ENCODE data around the gene NOL4. TPM values are rescaled to one million over a fixed set of nuclear protein-coding genes. Genes with fewer than 3 reads are reported as not detected.
A peak's percentile ranks its signal among the peaks of the same experiment; 100 is the strongest.
"Not testable (repeated sequence)": the region's sequence is repeated elsewhere in the genome, so short reads cannot be mapped to it uniquely, and the experiment has no call there.

Gene NOL4, protein sequence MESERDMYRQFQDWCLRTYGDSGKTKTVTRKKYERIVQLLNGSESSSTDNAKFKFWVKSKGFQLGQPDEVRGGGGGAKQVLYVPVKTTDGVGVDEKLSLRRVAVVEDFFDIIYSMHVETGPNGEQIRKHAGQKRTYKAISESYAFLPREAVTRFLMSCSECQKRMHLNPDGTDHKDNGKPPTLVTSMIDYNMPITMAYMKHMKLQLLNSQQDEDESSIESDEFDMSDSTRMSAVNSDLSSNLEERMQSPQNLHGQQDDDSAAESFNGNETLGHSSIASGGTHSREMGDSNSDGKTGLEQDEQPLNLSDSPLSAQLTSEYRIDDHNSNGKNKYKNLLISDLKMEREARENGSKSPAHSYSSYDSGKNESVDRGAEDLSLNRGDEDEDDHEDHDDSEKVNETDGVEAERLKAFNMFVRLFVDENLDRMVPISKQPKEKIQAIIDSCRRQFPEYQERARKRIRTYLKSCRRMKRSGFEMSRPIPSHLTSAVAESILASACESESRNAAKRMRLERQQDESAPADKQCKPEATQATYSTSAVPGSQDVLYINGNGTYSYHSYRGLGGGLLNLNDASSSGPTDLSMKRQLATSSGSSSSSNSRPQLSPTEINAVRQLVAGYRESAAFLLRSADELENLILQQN
- total RNA-seq, result not detected

DNA sequence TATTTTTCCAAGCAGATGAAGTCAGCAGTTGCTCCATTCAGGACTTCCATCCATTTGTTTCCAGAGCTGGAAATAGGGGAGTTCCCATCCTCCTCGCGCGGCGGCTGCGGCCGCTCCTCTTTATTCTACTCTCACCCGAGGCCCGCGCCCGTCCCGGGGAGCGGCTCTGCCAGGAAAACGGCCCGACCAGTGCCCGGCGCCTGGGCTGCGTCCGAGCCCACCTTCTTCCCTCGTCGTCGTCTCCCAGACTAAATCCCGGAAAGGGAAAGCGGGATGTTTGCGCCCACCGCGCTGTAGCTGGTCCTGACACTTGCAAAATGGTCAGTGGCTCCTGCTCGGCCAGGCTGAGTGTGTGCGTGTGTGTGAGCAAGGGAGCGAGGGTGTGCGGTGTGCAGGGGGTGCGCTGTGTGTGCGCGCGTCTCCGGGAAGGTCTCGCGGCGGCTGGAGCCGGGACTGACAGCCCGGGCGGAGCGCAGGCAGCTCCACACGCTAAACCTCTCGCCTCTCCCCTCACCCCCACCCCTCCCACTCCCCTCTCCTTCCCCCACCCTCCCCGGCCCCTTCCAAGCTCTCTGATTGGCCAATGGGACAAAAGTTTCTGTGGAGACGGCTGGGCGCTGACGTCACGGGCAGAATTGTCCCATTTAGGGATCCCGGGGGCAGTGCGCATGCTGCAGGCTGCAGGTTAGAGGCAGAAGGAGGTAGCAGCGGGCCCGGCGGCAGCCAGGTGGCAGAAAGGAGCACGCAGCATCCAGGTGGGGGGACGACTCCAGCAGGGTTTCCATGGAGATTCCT, at the start of gene NOL4:
TSS of gene NOL4 (minus strand) at position 491 of the 795 bp plus-strand sequence. CDS start 1,660 bp downstream, outside the sequence.
- H3K4me3 ChIP-seq, result peak within 1 kb of the TSS; percentile 28 to 49
- peaks cover 0 to 34% of the 10 kb centered on the region in 2 donors for H3K4me1 ChIP-seq
- H3K27me3 ChIP-seq, result peaks cover 6 to 20% of the 10 kb centered on the region in 2 donors

DNA sequence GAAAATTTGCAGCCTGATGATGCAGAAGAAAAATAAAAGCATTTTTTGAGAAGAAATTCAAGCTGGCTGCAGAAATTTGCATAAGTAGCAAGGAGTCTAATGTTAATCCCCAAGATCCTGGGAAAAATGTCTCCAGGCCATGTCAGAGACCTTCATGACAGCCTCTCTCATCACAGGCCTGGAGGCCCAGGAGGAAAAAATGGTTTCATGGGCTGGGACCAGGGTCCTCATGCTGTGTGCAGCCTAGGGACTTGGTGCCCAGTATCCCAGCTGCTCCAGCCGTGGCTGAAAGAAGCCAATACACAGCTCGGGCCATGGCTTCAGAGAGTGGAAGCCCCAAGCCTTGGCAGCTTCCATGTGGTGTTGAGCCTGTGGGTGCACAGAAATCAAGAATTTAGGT, 41.3 kb upstream of the NOL4 start:
- H3K4me3 ChIP-seq; H3K27me3 ChIP-seq; H3K36me3 ChIP-seq; H3K4me1 ChIP-seq; DNase-seq (ENCODE audit: low spot score); H3K27ac ChIP-seq; H3K9me3 ChIP-seq: not testable (repeated sequence)

More for the DNA sequence above, at the start of gene NOL4:
- Histone ChIP-seq H3K27ac (no peak within 1 kb of the TSS), H3K9me3 (no peaks in the 10 kb centered on the region), H3K36me3 (no peaks in the 10 kb centered on the region)
- no peak for DNase-seq (ENCODE audit: low spot score)
- TF ChIP-seq, protein P1, sequence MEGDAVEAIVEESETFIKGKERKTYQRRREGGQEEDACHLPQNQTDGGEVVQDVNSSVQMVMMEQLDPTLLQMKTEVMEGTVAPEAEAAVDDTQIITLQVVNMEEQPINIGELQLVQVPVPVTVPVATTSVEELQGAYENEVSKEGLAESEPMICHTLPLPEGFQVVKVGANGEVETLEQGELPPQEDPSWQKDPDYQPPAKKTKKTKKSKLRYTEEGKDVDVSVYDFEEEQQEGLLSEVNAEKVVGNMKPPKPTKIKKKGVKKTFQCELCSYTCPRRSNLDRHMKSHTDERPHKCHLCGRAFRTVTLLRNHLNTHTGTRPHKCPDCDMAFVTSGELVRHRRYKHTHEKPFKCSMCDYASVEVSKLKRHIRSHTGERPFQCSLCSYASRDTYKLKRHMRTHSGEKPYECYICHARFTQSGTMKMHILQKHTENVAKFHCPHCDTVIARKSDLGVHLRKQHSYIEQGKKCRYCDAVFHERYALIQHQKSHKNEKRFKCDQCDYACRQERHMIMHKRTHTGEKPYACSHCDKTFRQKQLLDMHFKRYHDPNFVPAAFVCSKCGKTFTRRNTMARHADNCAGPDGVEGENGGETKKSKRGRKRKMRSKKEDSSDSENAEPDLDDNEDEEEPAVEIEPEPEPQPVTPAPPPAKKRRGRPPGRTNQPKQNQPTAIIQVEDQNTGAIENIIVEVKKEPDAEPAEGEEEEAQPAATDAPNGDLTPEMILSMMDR (IDR thresholded peaks at IDR 0.05), result peak in 1 of 2 donors; percentile 29

DNA sequence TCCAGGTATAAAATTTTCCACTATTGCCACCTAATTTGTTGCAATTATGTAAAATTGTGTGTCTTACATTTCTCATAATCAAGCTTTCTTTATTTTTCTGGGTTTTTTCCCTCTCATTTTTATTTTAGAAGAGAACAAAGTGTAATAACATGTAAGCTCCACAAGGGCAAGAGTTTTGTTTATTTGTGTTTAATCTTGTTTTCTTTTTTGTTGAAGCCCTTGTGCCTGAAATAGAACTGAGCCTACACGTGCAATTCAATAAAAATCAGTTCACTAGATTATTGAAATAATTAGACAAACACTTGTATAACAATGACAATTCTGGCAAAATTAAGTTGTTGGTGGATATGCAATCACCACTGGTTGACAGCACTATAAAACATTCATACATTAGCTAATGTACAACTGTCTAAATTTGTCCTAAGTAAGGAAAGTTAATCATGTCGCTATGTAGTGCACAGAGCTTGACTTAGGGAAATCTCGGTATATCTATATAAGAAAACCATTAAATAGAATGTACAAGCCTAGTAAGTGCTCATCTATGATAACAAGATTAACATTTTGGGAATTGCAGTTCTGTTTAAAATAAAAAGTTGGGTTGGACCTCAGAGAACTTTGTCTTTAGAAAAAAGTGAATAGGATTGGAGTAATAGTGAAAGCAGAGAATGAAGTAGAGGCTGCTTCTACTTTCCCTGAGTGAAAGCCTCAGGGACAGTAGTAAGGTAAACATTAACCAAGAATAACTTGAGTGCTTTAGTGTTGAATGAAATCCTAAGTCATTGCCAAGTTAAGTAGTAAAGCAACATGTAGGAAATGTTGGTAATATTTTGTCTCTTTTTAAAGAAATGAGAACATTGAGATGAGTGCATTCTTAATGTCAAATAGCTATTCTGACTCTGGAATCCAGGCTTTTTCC, 37.4 kb upstream of the NOL4 start:
- DNase-seq (ENCODE audit: low spot score), result no peak
- Histone ChIP-seq H3K36me3 (no peaks in the 10 kb centered on the region), H3K27ac (no peak overlapping the region), H3K9me3 (no peaks in the 10 kb centered on the region), H3K4me1 (no peaks in the 10 kb centered on the region), H3K27me3 (no peaks in the 10 kb centered on the region), H3K4me3 (no peak overlapping the region)
- TF ChIP-seq, protein P1 (IDR thresholded peaks at IDR 0.05), result peak in 1 of 2 donors; percentile 28

DNA sequence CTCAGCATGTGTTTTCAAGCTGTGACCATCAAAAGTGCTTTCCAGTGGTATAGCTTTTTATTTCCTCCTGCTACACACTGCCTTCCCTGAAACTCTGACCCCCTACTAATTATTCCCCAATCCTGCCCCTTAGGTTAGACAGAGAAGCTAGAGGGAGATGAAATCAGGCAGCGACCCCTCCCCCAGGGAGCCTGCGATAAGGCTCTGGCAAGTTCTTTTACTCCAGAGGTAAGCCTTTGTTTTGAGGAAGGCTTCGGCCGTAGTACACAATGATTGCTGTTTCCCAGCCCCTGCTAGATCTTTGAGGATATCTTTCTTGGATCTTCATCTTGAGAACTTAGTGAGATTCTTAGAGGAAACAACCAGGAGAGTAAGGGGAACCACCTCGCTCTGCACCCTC, 33.5 kb upstream of the NOL4 start:
- Histone ChIP-seq H3K4me3 (no peak overlapping the region), H3K9me3 (no peaks in the 10 kb centered on the region), H3K27ac (no peak overlapping the region), H3K27me3 (no peaks in the 10 kb centered on the region), H3K36me3 (no peaks in the 10 kb centered on the region), H3K4me1 (no peaks in the 10 kb centered on the region)
- TF ChIP-seq, protein P1 (IDR thresholded peaks at IDR 0.05), result no peak
- no peak for DNase-seq (ENCODE audit: low spot score)

DNA sequence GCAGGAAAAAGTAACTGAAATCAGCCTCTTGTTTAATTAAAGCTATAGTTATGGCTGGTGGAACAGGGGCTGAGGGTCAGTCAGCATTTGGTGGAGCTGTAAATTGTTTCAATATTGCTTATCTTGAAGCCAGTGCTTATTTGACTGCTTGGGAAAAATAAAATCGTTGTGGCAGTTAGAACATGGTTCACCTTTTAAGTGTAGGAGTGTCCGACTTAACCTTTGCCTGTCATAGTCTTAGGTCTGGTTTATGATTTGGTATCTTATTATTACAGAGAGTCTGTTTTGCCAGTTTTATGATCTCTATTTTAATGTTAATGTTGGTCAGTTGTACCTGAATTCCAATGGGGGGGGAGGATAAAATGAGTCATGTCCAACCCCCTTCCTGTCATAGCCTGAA, 27.2 kb upstream of the NOL4 start:
- H3K4me1 ChIP-seq, result no peaks in the 10 kb centered on the region
- H3K27me3 ChIP-seq, result no peaks in the 10 kb centered on the region
- no peak for DNase-seq (ENCODE audit: low spot score)
- no peaks in the 10 kb centered on the region for H3K36me3 ChIP-seq
- TF ChIP-seq, protein P1 (IDR thresholded peaks at IDR 0.05), result no peak
- H3K9me3 ChIP-seq, result peaks cover 0 to 11% of the 10 kb centered on the region in 2 donors
- no peak overlapping the region for H3K4me3 ChIP-seq
- no peak overlapping the region for H3K27ac ChIP-seq
